HS-27A (cell line): ENCODE results near the gene PDE9A.
"Not testable (repeated sequence)": the region's sequence is repeated elsewhere in the genome, so short reads cannot be mapped to it uniquely, and the experiment has no call there.

Experiments
- DNase-seq: peaks from one replicate; pipeline ENCODE4 v3.0.0-alpha.2; 2012; ENCODE audit warnings: low read depth, missing footprints

The PDE9A gene

GRCh38 chr21:42715427-42715826 is 62.0 kb downstream of the PDE9A start:
- not testable (repeated sequence) for DNase-seq

GRCh38 chr21:42716074-42716473 is 62.7 kb downstream of the PDE9A start:
- no peak for DNase-seq

GRCh38 chr21:42720484-42720883 is 67.1 kb downstream of the PDE9A start:
- DNase-seq = not testable (repeated sequence)

GRCh38 chr21:42721341-42721824 is 68.0 kb downstream of the PDE9A start:
- no peak for DNase-seq

- no peak for DNase-seq
Measured at GRCh38 chr21:42722153-42722552, 68.7 kb downstream of the PDE9A start.

GRCh38 chr21:42722808-42723473 is 69.5 kb downstream of the PDE9A start:
- DNase-seq = no peak

- peak; percentile 69 for DNase-seq
Measured at GRCh38 chr21:42724226-42724920, 71.0 kb downstream of the PDE9A start.

- DNase-seq = no peak
Measured at GRCh38 chr21:42725416-42725930, 72.1 kb downstream of the PDE9A start.

- DNase-seq = no peak
Measured at GRCh38 chr21:42731264-42732032, 78.0 kb downstream of the PDE9A start.

- no peak for DNase-seq
Measured at GRCh38 chr21:42732033-42732410, 78.6 kb downstream of the PDE9A start.

GRCh38 chr21:42733037-42733627 is 79.7 kb downstream of the PDE9A start:
- no peak for DNase-seq

GRCh38 chr21:42733874-42734273 is 80.5 kb downstream of the PDE9A start:
- DNase-seq = no peak

GRCh38 chr21:42734323-42734971 is 81.0 kb downstream of the PDE9A start:
- no peak for DNase-seq

GRCh38 chr21:42735061-42735460 is 81.6 kb downstream of the PDE9A start:
- no peak for DNase-seq

GRCh38 chr21:42735944-42736343 is 82.5 kb downstream of the PDE9A start:
- no peak for DNase-seq

- DNase-seq = no peak
Measured at GRCh38 chr21:42736646-42737350, 83.4 kb downstream of the PDE9A start.

GRCh38 chr21:42737951-42738590 is 84.7 kb downstream of the PDE9A start:
- no peak for DNase-seq

- no peak for DNase-seq
Measured at GRCh38 chr21:42739061-42739931, 85.9 kb downstream of the PDE9A start.

- DNase-seq = no peak
Measured at GRCh38 chr21:42740405-42740909, 87.0 kb downstream of the PDE9A start.
